HFFc6 (cell line): ENCODE data around the gene RBFOX1. TPM values are rescaled to one million over a fixed set of nuclear protein-coding genes. Genes with fewer than 3 reads are reported as not detected.

ENCODE experiments used
- DNase-seq: peaks from one replicate; pipeline ENCODE4 v3.0.0-alpha.2; 2018
- H3K27ac Mint-ChIP-seq: 2 replicates; pipeline ENCODE4 v1.8.0; 2020; ENCODE audit warnings: mild to moderate bottlenecking, mixed read lengths
- H3K27me3 Mint-ChIP-seq: 2 replicates; pipeline ENCODE4 v1.8.0; 2021; ENCODE audit warnings: mild to moderate bottlenecking, moderate library complexity, mixed read lengths; ENCODE audit not compliant: insufficient read depth
- H3K36me3 Mint-ChIP-seq: 2 replicates; pipeline ENCODE4 v1.8.0; 2021; ENCODE audit warnings: low read depth, mixed read lengths
- H3K4me1 Mint-ChIP-seq: 2 replicates; pipeline ENCODE4 v1.8.0; 2020; ENCODE audit warnings: low read depth, mixed read lengths
- H3K4me3 Mint-ChIP-seq: 2 replicates; pipeline ENCODE4 v1.8.0; 2020; ENCODE audit warnings: mild to moderate bottlenecking, moderate library complexity, mixed read lengths
- H3K9me3 Mint-ChIP-seq: 2 replicates; pipeline ENCODE4 v1.8.0; 2020; ENCODE audit warnings: mild to moderate bottlenecking, mixed read lengths
- total RNA-seq, 6 experiments: library from RNA; stranded (reverse); fragmentation: NEBNext Ultra II Directional; extraction: Animal tissue kit (Norgen Biotek cat#: 25700); gene quantifications; 2 replicates in 1 of 6; 3 replicates in 5 of 6; pipeline ENCODE4 v1.2.3, GENCODE V29; 2021
- TF ChIP-seq, protein P1 (sequence below): fragments of 200-600 bp; sonication (generic); IDR thresholded peaks from 2 replicates; pipeline ENCODE4 v1.5.0; 2021; ENCODE audit warnings: antibody characterized with exemption, mild to moderate bottlenecking

RBFOX1 gene
- total RNA-seq, 6 experiments from 2014 or later = not detected

DNA sequence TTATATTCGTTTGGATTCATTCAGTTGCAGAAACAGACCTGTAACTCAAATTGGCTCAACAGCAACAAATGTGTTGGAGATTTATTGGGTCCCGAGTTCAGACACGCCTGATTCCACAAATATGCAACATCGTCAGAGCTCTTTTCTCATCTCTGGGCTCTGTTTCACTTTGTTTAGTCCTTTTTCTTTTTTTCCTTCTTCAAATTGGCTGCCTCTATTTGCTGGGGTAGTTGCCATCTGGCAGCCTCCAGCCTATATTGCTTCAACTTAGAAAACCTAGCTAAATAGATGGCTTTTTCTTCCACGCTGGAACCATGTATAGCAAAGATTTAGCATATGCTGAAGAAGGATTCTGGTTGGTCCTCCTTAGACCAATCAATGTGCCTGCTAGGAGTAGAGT, 398.5 kb downstream of the RBFOX1 start:
- no peak overlapping the region for H3K27ac Mint-ChIP-seq
- no peak for DNase-seq
- no peaks in the 10 kb centered on the region for H3K36me3 Mint-ChIP-seq
- no peaks in the 10 kb centered on the region for H3K4me1 Mint-ChIP-seq
- H3K9me3 Mint-ChIP-seq = peaks cover 43% of the 10 kb centered on the region
- TF ChIP-seq, protein P1, sequence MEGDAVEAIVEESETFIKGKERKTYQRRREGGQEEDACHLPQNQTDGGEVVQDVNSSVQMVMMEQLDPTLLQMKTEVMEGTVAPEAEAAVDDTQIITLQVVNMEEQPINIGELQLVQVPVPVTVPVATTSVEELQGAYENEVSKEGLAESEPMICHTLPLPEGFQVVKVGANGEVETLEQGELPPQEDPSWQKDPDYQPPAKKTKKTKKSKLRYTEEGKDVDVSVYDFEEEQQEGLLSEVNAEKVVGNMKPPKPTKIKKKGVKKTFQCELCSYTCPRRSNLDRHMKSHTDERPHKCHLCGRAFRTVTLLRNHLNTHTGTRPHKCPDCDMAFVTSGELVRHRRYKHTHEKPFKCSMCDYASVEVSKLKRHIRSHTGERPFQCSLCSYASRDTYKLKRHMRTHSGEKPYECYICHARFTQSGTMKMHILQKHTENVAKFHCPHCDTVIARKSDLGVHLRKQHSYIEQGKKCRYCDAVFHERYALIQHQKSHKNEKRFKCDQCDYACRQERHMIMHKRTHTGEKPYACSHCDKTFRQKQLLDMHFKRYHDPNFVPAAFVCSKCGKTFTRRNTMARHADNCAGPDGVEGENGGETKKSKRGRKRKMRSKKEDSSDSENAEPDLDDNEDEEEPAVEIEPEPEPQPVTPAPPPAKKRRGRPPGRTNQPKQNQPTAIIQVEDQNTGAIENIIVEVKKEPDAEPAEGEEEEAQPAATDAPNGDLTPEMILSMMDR = no peak
- no peaks in the 10 kb centered on the region for H3K27me3 Mint-ChIP-seq
- H3K4me3 Mint-ChIP-seq = no peak overlapping the region

DNA sequence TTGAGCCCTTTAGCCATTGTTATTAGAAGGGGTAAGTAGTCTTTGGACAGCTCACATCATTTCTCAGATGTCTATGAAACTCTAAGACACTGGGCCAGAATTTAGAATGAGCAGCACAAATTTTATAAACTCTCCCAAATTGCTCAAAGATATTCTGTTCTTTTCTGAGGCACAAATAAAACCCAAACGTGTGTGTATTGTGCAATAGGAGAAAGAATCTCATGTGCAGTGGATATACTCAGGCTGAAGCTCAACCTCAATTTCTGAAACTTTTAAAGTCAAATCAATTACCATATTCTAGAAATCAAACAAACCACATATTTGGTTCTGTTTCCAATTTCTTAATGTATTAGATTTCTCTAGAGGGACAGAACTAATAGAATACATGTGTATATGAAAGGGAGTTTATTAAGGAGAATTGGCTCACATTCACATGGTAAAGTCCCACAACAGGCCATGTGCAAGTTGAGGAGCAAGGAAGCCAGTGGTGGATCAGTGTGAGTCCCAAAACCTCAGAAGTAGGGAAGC, 403.6 kb downstream of the RBFOX1 start:
- H3K4me3 Mint-ChIP-seq = no peak overlapping the region
- no peak for DNase-seq
- no peak overlapping the region for H3K27ac Mint-ChIP-seq
- TF ChIP-seq, protein P1 = no peak
- peaks cover 57% of the 10 kb centered on the region for H3K9me3 Mint-ChIP-seq
- no peaks in the 10 kb centered on the region for H3K4me1 Mint-ChIP-seq
- H3K36me3 Mint-ChIP-seq = no peaks in the 10 kb centered on the region
- no peaks in the 10 kb centered on the region for H3K27me3 Mint-ChIP-seq

DNA sequence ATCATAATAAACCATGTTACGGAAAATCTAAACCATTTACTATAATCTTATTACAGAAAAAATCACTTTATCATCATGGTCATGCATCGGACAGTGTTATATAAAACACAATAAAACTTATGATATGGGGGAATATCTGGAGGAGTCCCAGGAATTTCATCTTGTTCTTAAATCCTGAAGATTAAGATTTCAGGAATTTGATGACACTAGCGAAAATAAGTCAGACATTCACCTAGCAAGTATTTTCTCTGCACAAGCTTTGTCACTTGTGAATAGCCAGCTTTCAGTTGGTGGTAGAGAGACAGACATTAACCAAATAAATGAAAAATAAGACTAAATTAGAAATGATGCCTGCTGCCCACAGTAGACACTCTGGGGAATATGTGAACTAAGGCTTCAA, 410.0 kb downstream of the RBFOX1 start:
- H3K27ac Mint-ChIP-seq = no peak overlapping the region
- TF ChIP-seq, protein P1 = no peak
- no peak for DNase-seq
- H3K9me3 Mint-ChIP-seq = peaks cover 38% of the 10 kb centered on the region
- H3K4me3 Mint-ChIP-seq = no peak overlapping the region
- no peaks in the 10 kb centered on the region for H3K36me3 Mint-ChIP-seq
- H3K4me1 Mint-ChIP-seq = no peaks in the 10 kb centered on the region
- H3K27me3 Mint-ChIP-seq = no peaks in the 10 kb centered on the region

DNA sequence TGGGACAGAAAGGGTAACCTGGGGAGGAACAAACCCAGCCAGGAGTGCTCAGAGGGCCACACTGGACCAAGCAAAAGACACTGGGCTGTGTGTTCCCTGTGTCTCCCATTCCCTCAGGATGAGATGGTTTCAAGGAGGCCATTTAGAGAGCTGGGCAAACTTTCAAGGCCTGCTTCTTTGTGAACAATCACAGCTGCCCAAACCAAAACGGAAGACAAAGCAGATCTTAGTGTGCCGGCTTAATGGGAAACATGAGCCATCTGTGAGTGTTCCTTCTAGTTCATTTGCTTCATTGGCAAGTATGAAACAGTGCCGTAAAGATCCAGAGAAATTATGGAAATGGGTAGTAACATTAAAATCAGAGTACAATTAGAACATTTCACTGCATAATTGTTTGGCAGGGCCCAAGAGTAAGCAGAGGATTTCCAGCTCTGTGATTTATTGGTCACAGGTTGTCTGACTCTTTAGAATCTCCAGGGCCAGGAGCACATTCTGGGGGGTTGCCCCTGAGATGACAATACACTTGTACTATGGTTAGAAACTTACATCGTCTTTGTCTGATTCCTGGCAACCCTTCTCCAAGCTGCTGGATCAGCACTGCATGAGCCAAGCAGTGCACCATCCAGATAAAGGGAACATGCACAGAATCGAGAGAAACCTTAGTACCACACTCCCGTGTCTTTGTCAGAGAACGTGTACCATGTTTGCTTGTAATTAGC, 412.1 kb downstream of the RBFOX1 start:
- Mint-ChIP-seq H3K27ac (no peak overlapping the region), H3K4me3 (no peak overlapping the region), H3K9me3 (peaks cover 38% of the 10 kb centered on the region), H3K4me1 (no peaks in the 10 kb centered on the region), H3K36me3 (no peaks in the 10 kb centered on the region), H3K27me3 (no peaks in the 10 kb centered on the region)
- TF ChIP-seq, protein P1 = no peak
- no peak for DNase-seq

DNA sequence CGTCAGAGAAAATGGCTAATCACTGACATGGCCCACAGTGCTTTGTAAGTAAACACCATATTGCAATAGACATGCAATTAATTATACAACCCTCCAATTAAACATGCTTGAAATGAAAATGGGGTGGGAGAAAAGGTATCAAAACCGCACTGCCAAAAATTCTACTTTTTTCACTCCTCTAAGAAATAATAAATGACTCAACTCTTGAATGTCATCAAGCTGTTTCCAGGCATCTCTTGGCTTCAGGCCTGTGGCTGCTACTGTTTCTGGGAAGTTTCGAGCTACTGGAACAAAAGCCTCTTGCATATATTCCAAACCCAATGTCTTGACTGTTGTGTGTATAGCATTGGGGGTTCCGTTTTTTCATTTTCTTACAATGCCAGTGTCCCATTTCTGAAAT, 412.6 kb downstream of the RBFOX1 start:
- H3K27me3 Mint-ChIP-seq = no peaks in the 10 kb centered on the region
- peaks cover 34% of the 10 kb centered on the region for H3K9me3 Mint-ChIP-seq
- TF ChIP-seq, protein P1 = no peak
- no peaks in the 10 kb centered on the region for H3K4me1 Mint-ChIP-seq
- H3K27ac Mint-ChIP-seq = no peak overlapping the region
- no peak overlapping the region for H3K4me3 Mint-ChIP-seq
- DNase-seq = no peak
- no peaks in the 10 kb centered on the region for H3K36me3 Mint-ChIP-seq
